Stimulated activated CD4-positive, alpha-beta T cell treated with anti-CD3 and anti-CD28 coated beads, Interleukin-12 subunit alpha, Interleukin-12 subunit beta, amount 100 ng/mL, for 48 hours (primary cell): ENCODE results near the gene SSRP1.
"Not testable (repeated sequence)": the region's sequence is repeated elsewhere in the genome, so short reads cannot be mapped to it uniquely, and the experiment has no call there.

Experiments
- DNase-seq, 3 donors: peaks; one replicate each; pipeline ENCODE4 v3.0.0-alpha.2; 2020; ENCODE audit warnings: low read depth in 2 of 3, low spot score in 1 of 3

The SSRP1 gene

GRCh38 chr11:57335343-57336110 is at the start of gene SSRP1:
TSS of gene SSRP1 (minus strand) at chr11:57335892. CDS start at chr11:57335121, 771 bp downstream.
- peak; percentile 68 to 84 (median 84) for DNase-seq

- no peak for DNase-seq
These were observed 45.3 kb upstream of the SSRP1 start, which contains the start of gene PRG3 for GRCh38 chr11:57380975-57381374. TSS of gene PRG3 (minus strand) at chr11:57381150. CDS start at chr11:57380708, 442 bp downstream.

- no peak for DNase-seq
These were observed 44.0 kb upstream of the SSRP1 start for GRCh38 chr11:57379732-57380131.

- no peak for DNase-seq
These were observed 42.5 kb upstream of the SSRP1 start for GRCh38 chr11:57378186-57378585.

- DNase-seq = no peak
These were observed 41.4 kb upstream of the SSRP1 start for GRCh38 chr11:57377107-57377506.

- DNase-seq = no peak
These were observed 40.7 kb upstream of the SSRP1 start for GRCh38 chr11:57376095-57377090.

- DNase-seq = no peak
These were observed 39.8 kb upstream of the SSRP1 start for GRCh38 chr11:57375490-57375889.

GRCh38 chr11:57374966-57375365 is 39.3 kb upstream of the SSRP1 start:
- DNase-seq = no peak

- DNase-seq = no peak
These were observed 37.5 kb upstream of the SSRP1 start for GRCh38 chr11:57373146-57373545.

GRCh38 chr11:57370941-57371340 is 35.2 kb upstream of the SSRP1 start:
- no peak for DNase-seq

- DNase-seq = no peak
These were observed 34.6 kb upstream of the SSRP1 start for GRCh38 chr11:57370251-57370650.

GRCh38 chr11:57368845-57369232 is 33.1 kb upstream of the SSRP1 start:
- no peak for DNase-seq

GRCh38 chr11:57368106-57368844 is 32.6 kb upstream of the SSRP1 start:
- no peak for DNase-seq

- no peak for DNase-seq
These were observed 29.4 kb upstream of the SSRP1 start for GRCh38 chr11:57364851-57365660.

GRCh38 chr11:57363131-57364080 is 27.7 kb upstream of the SSRP1 start:
- no peak for DNase-seq

- DNase-seq = no peak
These were observed 26.2 kb upstream of the SSRP1 start for GRCh38 chr11:57361926-57362325.

GRCh38 chr11:57361420-57361819 is 25.7 kb upstream of the SSRP1 start:
- DNase-seq = not testable (repeated sequence)

GRCh38 chr11:57360991-57361390 is 25.3 kb upstream of the SSRP1 start:
- DNase-seq = no peak
